ENCODE data around the gene ANKRD60.

ANKRD60 gene

GRCh38 chr20:58237318-58238132 is 9.1 kb upstream of the ANKRD60 start:
- peak overlapping the region; percentile 91 for H3K27ac Mint-ChIP-seq

GRCh38 chr20:58236612-58237317 is 8.3 kb upstream of the ANKRD60 start:
- Mint-ChIP-seq H3K36me3 (ENCODE audit: low read depth) (peaks cover 31% of the 10 kb centered on the region), H3K27me3 (no peaks in the 10 kb centered on the region), H3K27ac (peak overlapping the region; percentile 91), H3K9me3 (no peaks in the 10 kb centered on the region), H3K4me3 (peak overlapping the region; percentile 80), H3K4me1 (ENCODE audit: low read depth) (peaks cover 33% of the 10 kb centered on the region)
- peak; percentile 95 for DNase-seq

More at GRCh38 chr20:58237318-58238132, 9.1 kb upstream of the ANKRD60 start:
- Mint-ChIP-seq H3K4me1 (ENCODE audit: low read depth) (peaks cover 33% of the 10 kb centered on the region), H3K4me3 (peak overlapping the region; percentile 80), H3K9me3 (no peaks in the 10 kb centered on the region), H3K27me3 (no peaks in the 10 kb centered on the region), H3K36me3 (ENCODE audit: low read depth) (peaks cover 32% of the 10 kb centered on the region)
- DNase-seq = no peak

- Mint-ChIP-seq H3K27ac (peak overlapping the region; percentile 71), H3K27me3 (peaks cover 7% of the 10 kb centered on the region), H3K36me3 (ENCODE audit: low read depth) (peaks cover 28% of the 10 kb centered on the region), H3K4me1 (ENCODE audit: low read depth) (peaks cover 33% of the 10 kb centered on the region), H3K9me3 (no peaks in the 10 kb centered on the region), H3K4me3 (no peak overlapping the region)
- DNase-seq = no peak
Measured at GRCh38 chr20:58235010-58235409, 6.6 kb upstream of the ANKRD60 start.

- Mint-ChIP-seq H3K27me3 (peaks cover 16% of the 10 kb centered on the region), H3K27ac (no peak overlapping the region), H3K4me3 (no peak overlapping the region), H3K36me3 (ENCODE audit: low read depth) (peaks cover 20% of the 10 kb centered on the region), H3K4me1 (ENCODE audit: low read depth) (peaks cover 37% of the 10 kb centered on the region), H3K9me3 (no peaks in the 10 kb centered on the region)
- peak; percentile 71 for DNase-seq
Measured at GRCh38 chr20:58233881-58234528, 5.6 kb upstream of the ANKRD60 start.

- H3K27ac Mint-ChIP-seq = no peak overlapping the region
- no peak for DNase-seq
- H3K4me3 Mint-ChIP-seq = no peak overlapping the region
- H3K27me3 Mint-ChIP-seq = peaks cover 21% of the 10 kb centered on the region
- H3K9me3 Mint-ChIP-seq = no peaks in the 10 kb centered on the region
- peaks cover 18% of the 10 kb centered on the region for H3K36me3 Mint-ChIP-seq (ENCODE audit: low read depth)
- peaks cover 41% of the 10 kb centered on the region for H3K4me1 Mint-ChIP-seq (ENCODE audit: low read depth)
Measured at GRCh38 chr20:58233393-58233792, 4.9 kb upstream of the ANKRD60 start.

- no peak overlapping the region for H3K27ac Mint-ChIP-seq
- no peaks in the 10 kb centered on the region for H3K9me3 Mint-ChIP-seq
- H3K27me3 Mint-ChIP-seq = peaks cover 36% of the 10 kb centered on the region
- H3K4me1 Mint-ChIP-seq (ENCODE audit: low read depth) = peaks cover 29% of the 10 kb centered on the region
- DNase-seq = no peak
- H3K36me3 Mint-ChIP-seq (ENCODE audit: low read depth) = peaks cover 16% of the 10 kb centered on the region
- no peak overlapping the region for H3K4me3 Mint-ChIP-seq
Measured at GRCh38 chr20:58231683-58232082, 3.2 kb upstream of the ANKRD60 start.

GRCh38 chr20:58229198-58229798 is 845 bp upstream of the ANKRD60 start:
- Mint-ChIP-seq H3K4me1 (ENCODE audit: low read depth) (peaks cover 20% of the 10 kb centered on the region), H3K36me3 (ENCODE audit: low read depth) (peaks cover 13% of the 10 kb centered on the region), H3K27ac (no peak overlapping the region), H3K27me3 (peaks cover 60% of the 10 kb centered on the region), H3K9me3 (no peaks in the 10 kb centered on the region), H3K4me3 (peak overlapping the region; percentile 66)
- DNase-seq = no peak

- peaks cover 9% of the 10 kb centered on the region for H3K36me3 Mint-ChIP-seq (ENCODE audit: low read depth)
- H3K9me3 Mint-ChIP-seq = no peaks in the 10 kb centered on the region
- H3K27ac Mint-ChIP-seq = peak overlapping the region; percentile 12
- H3K4me3 Mint-ChIP-seq = peak overlapping the region; percentile 28
- H3K27me3 Mint-ChIP-seq = peaks cover 61% of the 10 kb centered on the region
- peak; percentile 40 for DNase-seq
- H3K4me1 Mint-ChIP-seq (ENCODE audit: low read depth) = peaks cover 31% of the 10 kb centered on the region
Measured at GRCh38 chr20:58228103-58228483, 360 bp downstream of the ANKRD60 start.

GRCh38 chr20:58227391-58228102 is 906 bp downstream of the ANKRD60 start:
- no peak overlapping the region for H3K27ac Mint-ChIP-seq
- H3K4me1 Mint-ChIP-seq (ENCODE audit: low read depth) = peaks cover 31% of the 10 kb centered on the region
- H3K9me3 Mint-ChIP-seq = no peaks in the 10 kb centered on the region
- peaks cover 66% of the 10 kb centered on the region for H3K27me3 Mint-ChIP-seq
- peak overlapping the region; percentile 28 for H3K4me3 Mint-ChIP-seq
- DNase-seq = no peak
- peaks cover 7% of the 10 kb centered on the region for H3K36me3 Mint-ChIP-seq (ENCODE audit: low read depth)

- peaks cover 2% of the 10 kb centered on the region for H3K36me3 Mint-ChIP-seq (ENCODE audit: low read depth)
- H3K4me3 Mint-ChIP-seq = no peak overlapping the region
- peaks cover 31% of the 10 kb centered on the region for H3K4me1 Mint-ChIP-seq (ENCODE audit: low read depth)
Measured at GRCh38 chr20:58225452-58226200, 2.8 kb downstream of the ANKRD60 start.

GRCh38 chr20:58224974-58225373 is 3.5 kb downstream of the ANKRD60 start:
- no peak for DNase-seq
- no peak overlapping the region for H3K4me3 Mint-ChIP-seq
- H3K9me3 Mint-ChIP-seq = no peaks in the 10 kb centered on the region
- peaks cover 2% of the 10 kb centered on the region for H3K36me3 Mint-ChIP-seq (ENCODE audit: low read depth)
- H3K4me1 Mint-ChIP-seq (ENCODE audit: low read depth) = peaks cover 31% of the 10 kb centered on the region
- peaks cover 82% of the 10 kb centered on the region for H3K27me3 Mint-ChIP-seq
- H3K27ac Mint-ChIP-seq = no peak overlapping the region

More at GRCh38 chr20:58225452-58226200, 2.8 kb downstream of the ANKRD60 start:
- DNase-seq = no peak
- H3K27ac Mint-ChIP-seq = no peak overlapping the region
- peaks cover 82% of the 10 kb centered on the region for H3K27me3 Mint-ChIP-seq
- H3K9me3 Mint-ChIP-seq = no peaks in the 10 kb centered on the region

GRCh38 chr20:58224097-58224496 is 4.4 kb downstream of the ANKRD60 start:
- H3K27ac Mint-ChIP-seq = peak overlapping the region; percentile 32
- no peak for DNase-seq
- peaks cover 2% of the 10 kb centered on the region for H3K36me3 Mint-ChIP-seq (ENCODE audit: low read depth)

GRCh38 chr20:58223358-58223941 is 5.0 kb downstream of the ANKRD60 start:
- peaks cover 24% of the 10 kb centered on the region for H3K4me1 Mint-ChIP-seq (ENCODE audit: low read depth)
- no peak overlapping the region for H3K4me3 Mint-ChIP-seq
- peak overlapping the region; percentile 32 for H3K27ac Mint-ChIP-seq
- no peak for DNase-seq
- no peaks in the 10 kb centered on the region for H3K36me3 Mint-ChIP-seq (ENCODE audit: low read depth)
- H3K9me3 Mint-ChIP-seq = peaks cover 6% of the 10 kb centered on the region
- peaks cover 84% of the 10 kb centered on the region for H3K27me3 Mint-ChIP-seq

More at GRCh38 chr20:58224097-58224496, 4.4 kb downstream of the ANKRD60 start:
- Mint-ChIP-seq H3K4me3 (no peak overlapping the region), H3K9me3 (peaks cover 3% of the 10 kb centered on the region), H3K27me3 (peaks cover 82% of the 10 kb centered on the region), H3K4me1 (ENCODE audit: low read depth) (peaks cover 29% of the 10 kb centered on the region)

All from activated T-cell treated with anti-CD3 and anti-CD28 coated beads, Interleukin-2, amount 50 U/mL, for 24 hours (primary cell).